HG03575 (cell line): ENCODE measurements around the gene ZDHHC19.
"Not testable (repeated sequence)": the region's sequence is repeated elsewhere in the genome, so short reads cannot be mapped to it uniquely, and the experiment has no call there.

ENCODE experiments used
- ATAC-seq: cut with Tn5 transposase; IDR thresholded peaks from one replicate; pipeline ENCODE4 v1.9.1; 2021; ENCODE audit not compliant: unreplicated experiment, insufficient number of reproducible peaks, low FRiP score; ENCODE audit errors: extremely low read depth

Gene ZDHHC19, protein sequence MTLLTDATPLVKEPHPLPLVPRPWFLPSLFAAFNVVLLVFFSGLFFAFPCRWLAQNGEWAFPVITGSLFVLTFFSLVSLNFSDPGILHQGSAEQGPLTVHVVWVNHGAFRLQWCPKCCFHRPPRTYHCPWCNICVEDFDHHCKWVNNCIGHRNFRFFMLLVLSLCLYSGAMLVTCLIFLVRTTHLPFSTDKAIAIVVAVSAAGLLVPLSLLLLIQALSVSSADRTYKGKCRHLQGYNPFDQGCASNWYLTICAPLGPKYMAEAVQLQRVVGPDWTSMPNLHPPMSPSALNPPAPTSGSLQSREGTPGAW

DNA sequence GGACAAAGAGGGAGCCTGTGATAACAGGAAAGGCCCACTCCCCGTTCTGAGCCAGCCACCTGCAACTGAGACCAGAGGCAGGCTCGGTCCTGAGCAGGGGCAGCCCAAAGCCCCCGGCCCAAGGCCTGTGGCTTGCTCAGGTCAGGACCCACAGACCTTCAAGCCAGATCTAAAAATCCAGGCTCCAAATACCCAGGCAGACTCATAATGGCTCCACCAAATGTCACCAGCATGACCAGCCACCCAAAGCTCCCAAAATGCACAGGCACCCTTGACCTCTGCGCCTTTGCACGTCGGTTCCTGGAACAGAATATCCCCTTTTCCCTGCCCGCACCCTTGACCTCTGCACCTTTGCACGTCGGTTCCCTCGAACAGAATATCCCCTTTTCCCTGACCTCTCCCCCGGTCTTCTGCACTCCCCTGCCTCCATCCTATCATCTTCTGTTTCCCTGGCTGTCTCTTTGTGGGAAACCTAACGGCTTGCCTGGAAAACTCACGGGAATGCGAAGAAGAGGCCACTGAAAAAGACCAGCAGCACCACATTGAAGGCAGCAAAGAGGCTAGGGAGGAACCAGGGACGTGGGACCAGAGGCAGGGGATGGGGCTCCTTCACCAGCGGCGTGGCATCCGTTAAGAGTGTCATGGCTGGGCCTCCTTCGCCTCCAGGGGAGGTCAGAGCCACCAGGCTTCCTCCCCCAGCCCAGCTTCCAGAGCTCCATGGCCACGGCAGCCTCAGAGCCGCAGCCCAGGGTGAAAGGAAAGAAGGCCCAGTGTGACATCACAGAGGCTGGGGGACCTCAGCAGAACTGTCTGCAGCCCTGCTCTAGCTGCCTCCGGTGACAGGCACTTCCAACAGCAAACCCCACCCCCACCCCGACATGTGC is at the start of gene ZDHHC19:
TSS of gene ZDHHC19 (minus strand) at position 728 of the 884 bp plus-strand sequence. CDS start at position 643, 85 bp downstream.
- no peak for ATAC-seq

DNA sequence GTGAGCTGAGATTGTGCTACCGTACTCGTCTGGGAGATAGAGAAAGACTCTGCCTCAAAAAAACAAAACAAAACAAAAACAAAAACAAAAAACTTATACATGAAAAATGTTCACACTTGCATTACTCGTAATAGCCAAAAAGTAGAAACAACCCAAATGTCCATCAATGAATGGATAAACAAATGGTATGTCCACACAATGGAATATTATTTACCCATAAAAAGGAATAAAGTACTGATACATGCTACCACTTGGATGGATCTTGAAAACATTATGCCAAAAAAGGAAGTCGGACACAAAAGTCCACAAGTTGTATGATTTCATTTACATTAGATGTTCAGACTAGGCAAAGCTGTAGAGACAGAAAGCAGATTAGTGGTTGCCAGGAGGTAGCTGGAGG is 49.6 kb upstream of the ZDHHC19 start:
- no peak for ATAC-seq

DNA sequence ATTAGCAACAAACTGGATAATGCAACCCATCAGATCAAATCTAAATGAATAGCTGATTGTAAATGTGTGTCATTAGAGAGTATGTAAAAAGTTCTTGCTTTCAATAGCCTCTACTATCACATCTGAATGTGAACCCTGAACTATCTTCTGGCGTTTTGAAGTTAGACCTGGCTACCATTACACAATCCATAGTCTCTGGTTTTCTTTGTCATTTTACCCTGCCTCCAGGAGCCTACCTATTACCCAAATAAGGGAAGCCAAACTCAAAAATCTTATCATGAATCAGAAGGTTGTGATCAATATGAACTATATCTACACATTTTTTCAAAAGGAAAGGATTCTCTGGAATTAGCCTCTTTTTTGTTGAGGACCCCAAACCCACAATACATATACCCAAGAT is 44.6 kb upstream of the ZDHHC19 start:
- ATAC-seq, result no peak

DNA sequence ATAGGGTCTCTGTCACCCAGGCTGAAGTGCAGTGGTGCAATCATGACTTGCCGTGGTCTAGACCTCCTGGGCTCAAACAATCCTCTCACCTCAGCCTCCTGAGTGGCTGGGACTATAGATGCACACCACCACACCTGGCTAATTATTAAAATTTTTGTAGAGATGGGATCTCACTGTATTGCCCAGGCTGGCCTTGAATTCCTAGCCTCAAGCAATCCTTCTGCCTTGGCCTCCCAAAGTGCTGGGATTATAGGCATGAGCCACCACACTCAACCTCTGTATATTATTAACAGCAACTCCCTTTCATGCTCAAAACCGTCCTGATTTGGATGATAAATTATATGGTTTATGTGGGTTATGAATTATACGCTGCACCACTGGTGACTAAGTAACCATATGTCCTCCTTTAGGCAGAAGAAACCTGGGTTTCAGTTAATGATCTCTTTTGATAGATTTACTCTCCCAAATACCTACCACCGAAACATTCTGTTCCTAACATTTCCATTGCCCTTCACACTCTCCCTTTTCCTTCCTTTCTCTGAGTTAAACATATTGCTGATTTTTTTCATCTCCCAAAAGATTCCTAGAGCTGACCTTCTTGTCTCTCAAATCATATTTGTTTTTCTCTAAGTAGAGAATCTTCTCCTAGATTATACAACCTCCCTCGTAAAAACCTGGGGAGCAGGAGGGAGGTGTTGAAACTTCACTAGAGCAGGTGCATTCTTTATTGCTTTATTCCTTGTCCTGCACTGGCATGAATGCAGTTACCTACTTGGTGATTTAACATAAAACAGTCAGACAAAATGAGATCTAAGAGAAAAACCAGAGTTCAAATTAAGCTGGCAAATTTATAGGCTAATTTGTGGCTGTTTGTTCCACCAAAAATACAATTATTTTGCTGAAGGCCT is 43.4 kb upstream of the ZDHHC19 start:
- no peak for ATAC-seq

DNA sequence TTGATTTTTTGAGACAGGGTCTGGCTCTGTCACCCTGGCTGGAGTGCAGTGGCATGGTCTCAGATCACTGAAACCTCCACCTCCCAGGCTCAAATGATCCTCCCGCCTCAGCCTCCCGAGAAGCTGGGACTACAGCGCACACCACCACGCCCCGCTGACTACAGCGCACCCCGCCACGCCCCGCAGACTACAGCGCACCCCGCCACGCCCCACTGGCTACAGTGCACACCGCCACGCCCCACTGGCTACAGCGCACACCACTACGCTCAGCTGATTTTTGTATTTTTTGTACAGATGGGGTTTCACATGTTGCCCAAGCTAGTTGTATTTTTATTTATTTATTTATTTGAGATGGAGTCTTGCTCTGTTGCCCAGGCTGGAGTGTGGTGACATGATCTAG is 40.7 kb upstream of the ZDHHC19 start:
- no peak for ATAC-seq

DNA sequence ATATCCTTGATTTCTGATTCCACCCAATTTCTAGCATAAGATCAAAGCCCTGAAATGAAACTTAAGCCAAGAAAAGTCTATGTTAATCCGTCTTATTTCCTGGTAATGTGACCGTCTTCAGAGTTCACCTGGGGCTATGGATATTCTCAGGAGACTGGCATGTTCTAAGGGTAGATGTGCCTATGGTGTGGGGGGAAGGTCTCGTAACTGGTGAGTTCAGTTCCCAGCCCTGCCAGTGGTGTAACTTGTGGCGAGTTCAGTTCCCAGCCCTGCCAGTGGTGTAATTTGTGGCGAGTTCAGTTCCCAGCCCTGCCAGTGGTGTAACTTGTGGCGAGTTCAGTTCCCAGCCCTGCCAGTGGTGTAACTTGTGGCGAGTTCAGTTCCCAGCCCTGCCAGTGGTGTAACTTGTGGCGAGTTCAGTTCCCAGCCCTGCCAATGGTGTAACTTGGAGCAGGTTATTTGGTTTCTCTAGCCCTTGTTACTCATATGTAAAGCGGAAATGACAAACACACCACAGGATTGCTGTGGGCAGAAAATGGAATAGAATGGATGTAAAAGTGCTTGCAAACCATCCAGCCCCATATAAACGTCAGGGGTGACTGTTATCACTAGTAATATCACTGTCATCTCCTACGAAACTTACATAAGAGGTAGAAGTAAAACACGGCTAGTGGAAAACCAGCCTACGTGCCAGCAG is 35.6 kb upstream of the ZDHHC19 start:
- no peak for ATAC-seq

DNA sequence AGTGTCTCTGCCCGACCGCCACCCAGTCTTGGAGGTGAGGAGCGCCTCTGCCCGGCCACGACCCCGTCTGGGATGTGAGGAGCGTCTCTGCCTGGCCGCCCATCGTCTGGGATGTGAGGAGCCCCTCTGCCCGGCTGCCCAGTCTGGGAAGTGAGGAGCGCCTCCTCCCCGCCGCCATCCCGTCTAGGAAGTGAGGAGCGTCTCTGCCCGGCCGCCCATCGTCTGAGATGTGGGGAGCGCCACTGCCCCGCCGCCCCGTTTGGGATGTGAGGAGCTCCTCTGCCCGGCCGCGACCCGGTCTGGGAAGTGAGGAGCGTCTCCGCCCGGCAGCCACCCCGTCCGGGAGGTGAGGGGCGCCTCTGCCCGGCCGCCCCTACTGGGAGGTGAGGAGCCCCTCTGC is 33.0 kb upstream of the ZDHHC19 start:
- not testable (repeated sequence) for ATAC-seq

DNA sequence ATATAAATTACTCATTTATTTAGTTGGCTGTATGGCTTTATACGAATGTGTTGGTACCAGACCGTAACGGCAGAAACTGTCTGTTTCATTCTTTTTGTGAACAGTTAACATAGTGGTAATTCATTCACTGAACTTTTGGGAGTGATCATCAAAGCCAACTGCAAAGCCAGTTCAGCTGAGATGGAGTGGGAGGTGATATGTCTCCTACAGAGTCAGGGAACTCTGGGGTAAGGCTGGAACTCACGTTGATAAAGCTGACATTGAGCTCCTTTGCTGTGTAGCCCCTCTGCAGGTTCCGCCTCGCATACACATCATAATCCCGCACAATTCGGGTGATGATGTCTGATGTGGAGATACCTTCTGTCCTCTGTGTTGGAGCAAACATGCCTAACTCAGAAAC is 30.5 kb upstream of the ZDHHC19 start:
- no peak for ATAC-seq

DNA sequence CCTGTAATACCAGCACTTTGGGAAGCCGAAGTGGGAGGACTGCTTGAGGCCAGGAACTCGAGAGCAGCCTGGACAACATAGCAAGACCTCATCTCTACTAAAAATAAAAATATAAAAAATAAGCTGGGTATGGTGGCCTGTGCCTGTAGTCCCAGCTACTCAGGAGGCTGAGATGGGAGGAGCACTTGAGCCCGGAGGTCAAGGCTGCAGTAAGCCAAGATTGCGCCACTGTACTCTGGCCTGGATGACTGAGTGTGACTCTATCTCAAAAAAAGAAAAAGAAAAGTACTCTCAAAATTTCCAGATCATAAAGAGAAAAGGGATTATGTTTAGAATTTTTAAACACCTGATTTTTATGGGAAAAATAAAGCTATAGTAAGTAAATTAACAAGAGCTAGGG is 29.2 kb upstream of the ZDHHC19 start:
- no peak for ATAC-seq

DNA sequence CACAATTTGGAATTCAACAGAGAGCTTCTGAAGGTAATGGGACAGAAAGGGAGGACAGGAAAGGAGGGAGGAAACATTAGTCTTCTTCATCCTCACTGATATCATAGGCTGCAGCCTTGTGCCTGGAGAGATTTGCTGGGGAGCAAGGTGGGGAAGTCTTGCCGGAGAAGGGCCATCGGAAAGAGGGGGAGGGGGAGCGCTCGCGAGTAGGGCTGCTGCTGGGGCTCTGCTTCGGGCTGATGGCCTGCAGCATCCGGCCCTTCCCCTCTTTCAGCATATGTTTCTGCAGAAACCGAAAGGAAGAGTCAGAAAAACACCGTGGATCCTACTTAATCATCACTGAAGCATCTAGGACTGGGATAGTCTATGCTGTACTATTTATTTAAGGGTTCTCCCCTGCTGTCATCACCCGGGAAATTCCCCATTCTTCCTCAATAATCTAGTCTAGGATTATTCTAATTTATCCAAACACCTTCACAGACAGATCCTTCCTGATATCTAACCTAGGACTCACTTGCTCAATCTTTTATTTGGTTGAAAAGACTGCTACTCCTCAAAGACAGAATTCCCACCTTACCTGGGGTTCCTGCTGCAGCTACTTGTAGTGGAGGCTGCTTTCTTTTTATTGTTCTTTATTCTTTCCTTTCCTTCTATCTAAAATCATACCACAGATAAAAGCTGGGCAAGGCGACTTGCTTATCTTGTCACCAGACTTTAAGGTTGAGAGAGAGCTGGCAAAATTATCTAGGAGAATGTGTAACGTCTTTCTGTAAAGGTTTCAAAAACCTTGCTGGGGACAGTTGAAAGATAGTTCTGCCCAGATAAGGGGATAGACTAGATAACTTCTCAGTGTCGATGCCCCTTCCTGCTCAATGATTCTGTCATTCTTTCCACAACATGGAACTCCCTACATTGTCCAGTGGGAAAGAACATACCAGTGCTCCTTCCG is 27.7 kb upstream of the ZDHHC19 start:
- no peak for ATAC-seq

DNA sequence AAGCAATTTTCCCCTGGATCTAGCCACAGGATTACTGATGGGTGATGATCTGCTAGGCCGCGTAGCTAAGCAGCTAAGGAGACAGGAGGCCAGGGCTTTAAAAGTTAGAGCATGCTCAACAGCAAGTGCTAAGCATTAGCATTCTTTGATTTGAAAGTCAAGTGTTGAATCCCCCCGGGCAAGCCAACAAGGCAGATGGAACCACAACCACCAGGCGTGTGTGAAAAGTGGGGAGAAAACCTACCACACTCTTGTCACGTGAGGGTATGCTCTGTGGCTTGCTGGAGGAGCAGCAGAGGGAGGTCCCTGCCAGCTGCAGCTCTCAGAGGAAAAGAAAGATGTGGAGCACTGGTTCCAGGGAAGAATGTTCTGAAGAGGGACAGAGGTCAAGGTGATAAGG is 26.0 kb upstream of the ZDHHC19 start:
- ATAC-seq, result no peak

DNA sequence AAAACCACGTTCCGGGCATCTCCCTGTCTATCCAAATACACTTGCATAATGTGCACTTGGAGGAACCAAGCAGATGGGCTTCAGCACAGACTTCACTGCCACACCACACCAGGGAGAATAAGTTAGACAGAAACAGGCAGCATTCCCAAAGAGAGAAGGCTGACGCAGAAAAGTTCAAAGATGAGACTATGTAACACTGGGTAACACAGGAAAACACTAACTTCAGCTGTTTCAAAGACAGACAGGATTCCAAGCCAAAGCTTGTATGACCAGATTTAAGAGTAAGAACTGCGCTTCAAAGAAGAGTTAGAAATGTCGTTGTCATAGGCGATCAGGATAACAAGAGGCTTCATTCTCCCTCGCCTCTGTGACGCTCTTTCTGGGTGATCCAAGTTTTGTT is 25.0 kb upstream of the ZDHHC19 start:
- no peak for ATAC-seq

DNA sequence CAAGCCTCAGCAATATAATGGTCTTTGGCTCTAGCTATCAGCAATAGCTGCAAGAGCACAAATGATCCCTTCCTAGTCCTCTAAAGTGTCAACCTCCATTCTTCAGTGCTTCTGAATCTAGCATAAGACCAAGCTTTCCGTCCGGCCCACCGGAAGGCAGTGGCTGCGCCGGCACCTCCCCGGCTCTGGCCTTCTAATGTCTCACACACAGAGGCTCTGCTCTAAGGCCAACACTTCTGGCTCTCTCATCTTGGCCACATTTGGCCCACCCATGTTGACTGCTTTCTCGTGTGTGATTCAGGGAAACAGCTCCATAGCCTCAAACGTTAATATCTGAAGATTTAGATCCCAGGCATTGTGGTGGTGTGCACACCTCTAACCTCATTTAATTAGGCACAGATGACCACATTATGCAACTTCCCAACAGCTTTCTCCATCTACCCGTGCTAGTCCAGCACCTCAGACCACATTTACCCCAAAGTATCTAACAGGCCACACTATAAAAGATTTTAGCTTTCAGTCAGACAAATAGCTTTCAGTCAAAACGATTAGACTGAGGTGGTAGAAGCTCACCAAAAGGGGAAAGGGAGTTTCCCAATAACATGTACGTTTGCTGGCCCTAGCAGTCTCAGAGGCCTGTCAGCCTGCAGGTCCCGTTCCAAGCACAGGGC is 24.4 kb upstream of the ZDHHC19 start:
- ATAC-seq, result no peak

DNA sequence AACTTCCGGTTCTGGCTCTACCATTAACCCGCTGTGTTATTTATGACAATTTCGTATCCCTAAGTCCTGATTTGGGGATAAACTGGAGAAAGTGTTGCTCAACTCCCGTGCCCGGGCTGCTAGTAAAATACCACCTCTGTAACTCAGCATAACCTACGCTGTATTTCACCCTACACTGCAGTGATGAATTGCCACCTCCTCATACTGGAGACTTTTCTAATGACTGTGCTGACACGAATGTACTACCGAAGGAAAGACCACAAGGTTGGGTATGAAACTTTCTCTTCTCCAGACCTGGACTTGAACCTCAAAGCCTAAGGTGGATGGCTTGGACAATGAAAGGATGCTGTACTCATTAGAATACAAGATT is 21.7 kb upstream of the ZDHHC19 start:
- no peak for ATAC-seq

DNA sequence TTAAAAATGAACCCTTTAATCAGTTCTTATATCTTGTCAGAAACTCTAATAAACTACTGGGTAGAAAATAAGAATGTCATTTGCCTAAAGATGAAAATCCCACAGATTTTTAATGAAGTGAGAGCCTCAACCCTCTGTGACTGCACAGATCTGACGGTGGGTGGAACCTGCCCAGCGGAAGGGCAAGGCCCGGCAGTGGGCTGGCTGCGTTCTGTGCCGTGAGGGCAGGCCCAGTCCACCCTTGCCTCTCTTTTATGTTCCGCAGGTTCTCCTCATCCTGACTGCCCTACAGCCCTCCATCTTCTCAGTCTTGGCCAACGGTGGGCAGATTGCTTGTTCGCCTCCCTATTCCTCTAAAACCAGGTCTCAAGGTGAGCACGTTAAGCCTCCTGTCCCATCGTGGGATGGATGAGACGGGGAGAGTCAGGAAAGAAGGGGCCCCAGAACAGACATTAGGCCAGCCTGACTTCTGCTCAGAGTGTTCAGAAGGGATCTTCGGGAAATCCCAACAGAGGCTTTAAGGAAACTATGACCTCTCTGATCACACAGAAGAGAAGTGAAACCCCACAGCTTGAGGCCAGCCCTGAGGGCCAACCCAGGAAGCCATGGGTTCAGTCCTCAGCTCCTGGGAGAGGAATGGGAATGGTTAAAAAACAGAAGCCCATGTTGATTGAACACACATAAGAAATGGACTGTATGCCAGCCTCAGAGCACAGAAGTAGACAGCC is 21.1 kb upstream of the ZDHHC19 start:
- no peak for ATAC-seq

DNA sequence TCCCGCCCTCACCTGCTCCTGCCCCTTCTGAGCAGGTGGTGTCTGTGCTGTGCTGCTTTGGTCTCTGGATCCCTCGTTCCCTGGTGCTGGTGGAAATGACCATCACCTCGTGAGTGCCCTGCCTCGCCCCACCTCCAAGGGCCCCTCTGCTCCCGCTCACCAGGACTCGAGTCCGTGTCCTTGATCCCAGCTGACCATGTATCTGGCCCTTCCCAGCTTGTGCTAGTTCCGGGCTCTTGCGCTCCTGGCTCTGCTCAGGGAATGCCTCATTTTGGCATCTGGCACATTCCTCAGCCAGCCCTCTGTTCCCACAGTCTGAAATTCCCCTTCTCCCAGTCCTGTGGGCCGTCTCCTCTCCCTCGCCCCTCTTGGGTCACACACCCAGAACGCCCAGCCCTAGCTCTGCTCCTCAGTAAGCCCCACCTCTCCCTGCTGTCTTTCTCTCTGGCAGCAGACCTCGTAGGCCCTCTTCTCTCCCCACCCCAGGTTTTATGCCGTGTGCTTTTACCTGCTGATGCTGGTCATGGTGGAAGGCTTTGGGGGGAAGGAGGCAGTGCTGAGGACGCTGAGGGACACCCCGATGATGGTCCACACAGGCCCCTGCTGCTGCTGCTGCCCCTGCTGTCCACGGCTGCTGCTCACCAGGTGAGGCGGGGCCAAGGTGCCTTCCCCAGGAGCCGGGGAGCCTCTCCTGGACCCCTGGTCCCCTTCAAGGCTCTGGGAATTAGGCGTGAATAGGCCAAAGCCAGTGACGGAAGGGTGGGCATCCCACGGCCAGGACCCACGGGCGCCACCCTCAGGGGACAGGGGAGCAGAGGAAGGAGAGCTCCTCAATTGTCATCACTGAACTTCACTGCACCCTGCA is 16.7 kb upstream of the ZDHHC19 start:
- ATAC-seq, result no peak
